Fibroblast of lung (primary cell): ENCODE measurements around the gene KMO. TPM values are rescaled to one million over a fixed set of nuclear protein-coding genes. Genes with fewer than 3 reads are reported as not detected.

Experiments used
- DNase-seq, 2 donors: peaks; one replicate each; pipeline versions ENCODE4 v3.0.0 to v3.0.0-alpha.2; 2010; ENCODE audit warnings: low read depth in 2 of 2
- H2AFZ ChIP-seq: 2 replicates; pipeline ENCODE4 v1.5.1; 2012; ENCODE audit warnings: low read length, control low read depth, inconsistent platforms
- H3K27ac ChIP-seq: 2 replicates; pipeline ENCODE4 v1.5.1; 2011; ENCODE audit warnings: low read length, control low read depth; ENCODE audit not compliant: insufficient read depth
- H3K27me3 ChIP-seq: 2 replicates; pipeline ENCODE4 v1.5.1; 2011; ENCODE audit warnings: mild to moderate bottlenecking, low read length; ENCODE audit not compliant: control insufficient read depth, insufficient read depth
- H3K36me3 ChIP-seq: 2 replicates; pipeline ENCODE4 v1.5.1; 2011; ENCODE audit warnings: low read length; ENCODE audit not compliant: control insufficient read depth, insufficient read depth
- H3K4me1 ChIP-seq: 2 replicates; pipeline ENCODE4 v1.5.1; 2011; ENCODE audit warnings: low read length; ENCODE audit not compliant: control insufficient read depth, insufficient read depth; ENCODE audit errors: extremely low read depth
- H3K4me2 ChIP-seq: 2 replicates; pipeline ENCODE4 v1.5.1; 2011; ENCODE audit warnings: low read length, control low read depth; ENCODE audit not compliant: insufficient read depth; ENCODE audit errors: extremely low read depth
- H3K4me3 ChIP-seq, 4 experiments: fragments of 200-600 bp in 1 of 4; sonication (generic) in 1 of 4; replicated peaks in 1 of 4; 2 replicates each; pipeline ENCODE4 v1.5.1; 2011 to 2016; ENCODE audit warnings: low read length in 4 of 4, low read depth in 3 of 4, mild to moderate bottlenecking in 3 of 4, control low read depth in 2 of 4, inconsistent platforms in 1 of 4, mixed read lengths in 1 of 4; ENCODE audit not compliant: insufficient read depth in 1 of 4; ENCODE audit errors: control extremely low read depth in 1 of 4
- H3K79me2 ChIP-seq: 2 replicates; pipeline ENCODE4 v1.5.1; 2012; ENCODE audit warnings: mild to moderate bottlenecking, low read length, inconsistent platforms; ENCODE audit not compliant: control insufficient read depth, insufficient read depth
- H3K9ac ChIP-seq: 2 replicates; pipeline ENCODE4 v1.5.1; 2011; ENCODE audit warnings: mild to moderate bottlenecking, low read length, control low read depth; ENCODE audit not compliant: insufficient read depth
- H3K9me3 ChIP-seq: 2 replicates; pipeline ENCODE4 v1.5.1; 2012; ENCODE audit warnings: low read depth, low read length; ENCODE audit not compliant: control insufficient read depth, insufficient read depth
- H4K20me1 ChIP-seq: 2 replicates; pipeline ENCODE4 v1.5.1; 2011; ENCODE audit warnings: low read length; ENCODE audit not compliant: control insufficient read depth, insufficient read depth; ENCODE audit errors: extremely low read depth
- CTCF ChIP-seq, 2 donors: IDR thresholded peaks in 1 of 2; conservative IDR thresholded peaks in 1 of 2; 1 replicate in 1 of 2; 2 replicates in 1 of 2; pipeline ENCODE4 v1.5.1; 2011 to 2012; ENCODE audit warnings: low read length in 2 of 2, control low read depth in 1 of 2, inconsistent platforms in 1 of 2, low read depth in 1 of 2, mild to moderate bottlenecking in 1 of 2
- EZH2 ChIP-seq: IDR thresholded peaks from 2 replicates; pipeline ENCODE4 v1.5.1; 2012; ENCODE audit warnings: low read length, control low read depth, mild to moderate bottlenecking; ENCODE audit errors: missing control alignments
- polyA plus RNA-seq, 2 donors: library from polyadenylated mRNA; depleted of rRNA in 1 of 2; stranded (reverse) in 1 of 2; unstranded in 1 of 2; fragments of >200 nt; gene quantifications; 2 replicates each; pipeline ENCODE4 v1.2.1, GENCODE V29; 2011 to 2012; ENCODE audit warnings: missing spikeins in 1 of 2
- total RNA-seq: library from RNA; depleted of rRNA; stranded (reverse); fragments of >200 nt; gene quantifications from 2 replicates; pipeline ENCODE4 v1.2.1, GENCODE V29; 2014

The KMO gene
- total and polyA plus RNA-seq, 2 donors (not counting 1 experiment from before 2014, with no cell fraction given): 0.07 TPM; not detected in 1

- no peak overlapping the region for H3K9ac ChIP-seq
- DNase-seq: no peak
These were observed 85.2 kb downstream of the KMO start for GRCh38 chr1:241617426-241617825.

GRCh38 chr1:241622669-241623068 lies 90.5 kb downstream of the KMO start:
- no peaks in the 10 kb centered on the region for H3K79me2 ChIP-seq
- TF ChIP-seq CTCF (conservative IDR thresholded peaks at IDR 0.05 in 1 of 2, IDR thresholded peaks at IDR 0.05 in 1 of 2; ENCODE audit: low read depth in 1 of 2, low read length in 2 of 2) (no peak), EZH2 (no peak)
- H3K36me3 ChIP-seq: peaks cover 2% of the 10 kb centered on the region
- H4K20me1 ChIP-seq: no peaks in the 10 kb centered on the region
- no peaks in the 10 kb centered on the region for H3K27me3 ChIP-seq
- H3K9ac ChIP-seq: no peak overlapping the region
- H2AFZ ChIP-seq: no peak overlapping the region
- H3K9me3 ChIP-seq: no peaks in the 10 kb centered on the region
- DNase-seq: no peak
- H3K4me2 ChIP-seq: no peak overlapping the region
- no peaks in the 10 kb centered on the region for H3K4me1 ChIP-seq
- H3K27ac ChIP-seq: no peak overlapping the region
- H3K4me3 ChIP-seq: no peak overlapping the region

More at GRCh38 chr1:241617426-241617825, 85.2 kb downstream of the KMO start:
- H3K4me1 ChIP-seq: no peaks in the 10 kb centered on the region
- no peaks in the 10 kb centered on the region for H3K27me3 ChIP-seq
- no peak overlapping the region for H3K4me3 ChIP-seq
- H2AFZ ChIP-seq: no peak overlapping the region
- no peaks in the 10 kb centered on the region for H3K9me3 ChIP-seq
- peaks cover 2% of the 10 kb centered on the region for H3K36me3 ChIP-seq
- H3K27ac ChIP-seq: no peak overlapping the region
- H3K79me2 ChIP-seq: no peaks in the 10 kb centered on the region
- no peak for TF ChIP-seq CTCF (conservative IDR thresholded peaks at IDR 0.05 in 1 of 2, IDR thresholded peaks at IDR 0.05 in 1 of 2; ENCODE audit: low read depth in 1 of 2, low read length in 2 of 2)
- no peak for TF ChIP-seq EZH2
- no peak overlapping the region for H3K4me2 ChIP-seq
- no peaks in the 10 kb centered on the region for H4K20me1 ChIP-seq

GRCh38 chr1:241624935-241625334 lies 92.8 kb downstream of the KMO start:
- no peak overlapping the region for H3K9ac ChIP-seq
- TF ChIP-seq EZH2: no peak
- TF ChIP-seq CTCF (conservative IDR thresholded peaks at IDR 0.05 in 1 of 2, IDR thresholded peaks at IDR 0.05 in 1 of 2; ENCODE audit: low read depth in 1 of 2, low read length in 2 of 2): no peak
- no peak overlapping the region for H3K4me2 ChIP-seq
- H3K4me3 ChIP-seq: no peak overlapping the region
- no peaks in the 10 kb centered on the region for H3K9me3 ChIP-seq
- no peaks in the 10 kb centered on the region for H3K79me2 ChIP-seq
- H3K4me1 ChIP-seq: no peaks in the 10 kb centered on the region
- no peak overlapping the region for H3K27ac ChIP-seq
- H4K20me1 ChIP-seq: no peaks in the 10 kb centered on the region
- peak; percentile 43 to 56 for DNase-seq
- no peak overlapping the region for H2AFZ ChIP-seq
- no peaks in the 10 kb centered on the region for H3K27me3 ChIP-seq
- peaks cover 2% of the 10 kb centered on the region for H3K36me3 ChIP-seq
